Activated B cell treated with CpG ODN at 0.5 μM for 24 hours (primary cell): ENCODE measurements around the gene CLDN34. TPM values are rescaled to one million over a fixed set of nuclear protein-coding genes. Genes with fewer than 3 reads are reported as not detected.

Experiments
- ATAC-seq: fragments of 200-7000 bp; cut with Tn5 transposase; one replicate; pipeline ENCODE4 v1.10.0; 2021; ENCODE audit warnings: low read depth, mild to moderate bottlenecking, moderate library complexity
- CTCF ChIA-PET: fragments of 350-600 bp; sonication (Branson Sonifier 250); formaldehyde crosslinking; loops from one replicate; lab custom pipeline; 2021; ENCODE audit warnings: antibody characterized with exemption; lab: Charles Lee
- POLR2A ChIA-PET: fragments of 350-600 bp; sonication (Branson Sonifier 250); formaldehyde crosslinking; loops from one replicate; lab custom pipeline; 2021; ENCODE audit warnings: antibody characterized with exemption; lab: Charles Lee
- DNase-seq: peaks from one replicate; pipeline ENCODE4 v3.0.0; 2022
- H3K27ac Mint-ChIP-seq: one replicate; pipeline ENCODE4 v1.8.0; 2020; ENCODE audit warnings: mixed read lengths
- H3K27me3 Mint-ChIP-seq: one replicate; pipeline ENCODE4 v1.8.0; 2021; ENCODE audit warnings: mixed read lengths
- H3K36me3 Mint-ChIP-seq: one replicate; pipeline ENCODE4 v1.8.0; 2021; ENCODE audit warnings: low read depth, mixed read lengths
- H3K4me1 Mint-ChIP-seq: one replicate; pipeline ENCODE4 v1.8.0; 2021; ENCODE audit warnings: mixed read lengths
- H3K4me3 Mint-ChIP-seq: one replicate; pipeline ENCODE4 v1.8.0; 2020; ENCODE audit warnings: mild to moderate bottlenecking, mixed read lengths
- H3K9me3 Mint-ChIP-seq: one replicate; pipeline ENCODE4 v1.8.0; 2020; ENCODE audit warnings: mixed read lengths
- intact Hi-C: fragments of 100-400 bp; cut with micrococcal nuclease; formaldehyde crosslinking; loops from one replicate; pipeline ENCODE4 v1.15.1; 2024
- total RNA-seq: library from RNA; stranded (reverse); gene quantifications from 2 replicates; pipeline ENCODE4 v1.2.3, GENCODE V29; 2022
- TF ChIP-seq, protein P1 (sequence below): fragments of 200-600 bp; IDR thresholded peaks from one replicate; pipeline ENCODE4 v1.8.0; 2022; ENCODE audit warnings: antibody characterized with exemption, mild to moderate bottlenecking

The CLDN34 gene
- total RNA-seq, 1 donor from 2014 or later: not detected

DNA sequence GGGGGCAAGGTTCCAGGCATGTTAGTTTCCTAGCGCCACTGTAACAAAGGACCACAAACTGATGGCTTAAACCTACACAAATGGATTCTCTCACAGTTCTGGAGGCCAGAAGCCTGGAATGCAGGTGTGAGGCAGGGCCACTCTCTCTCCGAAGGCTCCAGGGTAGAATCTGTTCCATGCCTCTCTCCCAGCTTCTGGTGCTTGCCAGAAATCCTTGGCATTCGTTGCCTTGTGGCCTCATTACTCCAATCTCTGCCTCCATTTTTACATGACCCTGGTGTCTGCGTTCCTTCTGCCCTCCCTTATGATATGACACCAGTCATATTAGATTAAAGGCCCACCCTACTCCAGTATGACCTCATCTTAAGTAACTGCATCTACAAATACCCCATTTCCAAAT lies 39.6 kb downstream of the CLDN34 start:
- intact Hi-C loops: no loop called here

DNA sequence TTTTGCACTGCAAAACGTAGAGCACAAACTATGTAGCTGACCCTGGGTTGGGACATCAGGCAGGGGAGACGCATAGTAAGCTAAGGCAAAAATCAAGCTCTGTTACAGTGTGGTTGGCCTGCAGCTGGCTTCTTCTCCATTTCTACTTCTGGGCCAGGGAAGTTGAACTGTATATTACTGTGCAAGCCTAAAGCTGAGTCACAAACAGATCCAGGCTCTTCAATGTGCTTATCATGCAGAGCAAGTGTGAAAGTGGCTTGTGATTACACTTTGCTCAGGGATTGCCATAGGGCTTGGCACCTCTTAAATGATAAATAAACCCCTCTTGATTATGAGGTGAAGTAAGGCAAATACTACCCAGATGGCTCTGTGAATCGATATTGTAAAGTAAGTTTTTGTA lies 40.5 kb downstream of the CLDN34 start:
- DNase-seq (no peak), ATAC-seq (no peak)
- Mint-ChIP-seq H3K27me3 (no peaks in the 10 kb centered on the region), H3K9me3 (no peaks in the 10 kb centered on the region), H3K36me3 (no peaks in the 10 kb centered on the region), H3K27ac (no peak overlapping the region), H3K4me3 (no peak overlapping the region), H3K4me1 (peaks cover 41% of the 10 kb centered on the region)
- intact Hi-C loops: no loop called here
- POLR2A ChIA-PET: interaction anchor here (0.6 to 0.7 kb wide), 2 partner anchors 74 to 100 kb away, joined by 3 to 4 read pairs; no protein-coding TSS in a partner anchor
- TF ChIP-seq, protein P1, sequence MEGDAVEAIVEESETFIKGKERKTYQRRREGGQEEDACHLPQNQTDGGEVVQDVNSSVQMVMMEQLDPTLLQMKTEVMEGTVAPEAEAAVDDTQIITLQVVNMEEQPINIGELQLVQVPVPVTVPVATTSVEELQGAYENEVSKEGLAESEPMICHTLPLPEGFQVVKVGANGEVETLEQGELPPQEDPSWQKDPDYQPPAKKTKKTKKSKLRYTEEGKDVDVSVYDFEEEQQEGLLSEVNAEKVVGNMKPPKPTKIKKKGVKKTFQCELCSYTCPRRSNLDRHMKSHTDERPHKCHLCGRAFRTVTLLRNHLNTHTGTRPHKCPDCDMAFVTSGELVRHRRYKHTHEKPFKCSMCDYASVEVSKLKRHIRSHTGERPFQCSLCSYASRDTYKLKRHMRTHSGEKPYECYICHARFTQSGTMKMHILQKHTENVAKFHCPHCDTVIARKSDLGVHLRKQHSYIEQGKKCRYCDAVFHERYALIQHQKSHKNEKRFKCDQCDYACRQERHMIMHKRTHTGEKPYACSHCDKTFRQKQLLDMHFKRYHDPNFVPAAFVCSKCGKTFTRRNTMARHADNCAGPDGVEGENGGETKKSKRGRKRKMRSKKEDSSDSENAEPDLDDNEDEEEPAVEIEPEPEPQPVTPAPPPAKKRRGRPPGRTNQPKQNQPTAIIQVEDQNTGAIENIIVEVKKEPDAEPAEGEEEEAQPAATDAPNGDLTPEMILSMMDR: no peak
- CTCF ChIA-PET: no interaction called here

More for the DNA sequence above, 39.6 kb downstream of the CLDN34 start:
- TF ChIP-seq, protein P1: no peak
- Mint-ChIP-seq H3K9me3 (no peaks in the 10 kb centered on the region), H3K36me3 (no peaks in the 10 kb centered on the region), H3K27me3 (no peaks in the 10 kb centered on the region), H3K27ac (no peak overlapping the region), H3K4me1 (peaks cover 33% of the 10 kb centered on the region), H3K4me3 (no peak overlapping the region)
- ChIA-PET POLR2A (no interaction called here), CTCF (no interaction called here)
- no peak for ATAC-seq
- DNase-seq: no peak

DNA sequence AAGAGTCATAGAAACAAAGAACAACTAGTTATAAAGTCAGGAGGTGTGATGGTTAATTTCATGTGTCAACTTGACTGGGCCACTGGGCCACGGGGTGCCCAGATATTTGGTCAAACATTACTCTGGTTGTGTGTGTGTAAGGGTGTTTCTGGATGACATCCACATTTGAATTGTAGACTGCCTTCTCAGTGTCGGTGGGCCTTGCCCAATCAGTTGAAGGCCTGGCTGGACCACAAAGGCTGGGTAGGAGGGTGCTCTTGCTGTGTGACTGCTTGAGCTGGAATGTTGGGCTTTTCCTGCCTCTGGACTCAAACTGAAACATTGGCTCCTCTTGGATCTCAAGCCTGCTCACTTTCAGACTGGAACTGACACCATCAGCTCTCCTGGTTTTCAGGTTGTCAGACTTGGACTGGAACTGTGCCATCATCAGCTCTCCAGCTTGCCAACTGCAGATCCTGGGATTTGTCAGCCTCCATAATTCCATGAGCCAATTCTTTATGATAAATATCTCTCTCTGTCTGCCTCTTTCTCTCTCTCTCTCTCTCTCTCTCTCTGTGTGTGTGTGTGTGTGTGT lies 41.4 kb downstream of the CLDN34 start:
- CTCF ChIA-PET: no interaction called here
- Mint-ChIP-seq H3K27me3 (no peaks in the 10 kb centered on the region), H3K27ac (no peak overlapping the region), H3K36me3 (no peaks in the 10 kb centered on the region), H3K4me3 (no peak overlapping the region), H3K9me3 (no peaks in the 10 kb centered on the region), H3K4me1 (peaks cover 43% of the 10 kb centered on the region)
- POLR2A ChIA-PET: interaction anchor here (1.0 kb wide), 1 partner anchor 103 kb away, joined by 4 read pairs; no protein-coding TSS in a partner anchor
- intact Hi-C loops: no loop called here
- DNase-seq (no peak), ATAC-seq (no peak)
- TF ChIP-seq, protein P1: no peak

DNA sequence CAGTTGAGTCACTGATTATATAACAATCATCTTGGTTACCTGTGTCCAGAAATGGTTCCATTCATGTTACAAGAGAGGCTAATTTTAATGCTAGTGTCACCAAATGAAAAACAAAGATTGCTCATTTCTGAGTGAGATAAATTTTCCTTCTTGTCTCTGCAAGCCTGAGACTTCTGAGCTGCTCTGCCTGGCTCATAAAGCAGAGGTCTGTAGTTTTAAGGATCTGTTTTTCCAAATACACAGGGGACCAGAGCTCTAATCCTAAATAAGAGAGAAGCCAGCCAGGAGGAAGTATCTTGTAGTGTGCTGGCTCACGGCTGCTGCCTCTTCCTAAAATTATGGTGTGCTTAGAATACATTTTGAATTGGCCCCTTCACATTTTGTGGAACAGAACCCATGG lies 42.6 kb downstream of the CLDN34 start:
- no peak overlapping the region for H3K4me3 Mint-ChIP-seq
- DNase-seq (no peak), ATAC-seq (no peak)
- no peaks in the 10 kb centered on the region for H3K27me3 Mint-ChIP-seq
- ChIA-PET POLR2A (no interaction called here), CTCF (no interaction called here)
- H3K27ac Mint-ChIP-seq: peak overlapping the region; percentile 59
- H3K4me1 Mint-ChIP-seq: peaks cover 40% of the 10 kb centered on the region
- intact Hi-C loops: loop anchor here (2.0 to 10.0 kb wide), 2 partner anchors 13 to 665 kb away; no protein-coding TSS in a partner anchor
- no peaks in the 10 kb centered on the region for H3K36me3 Mint-ChIP-seq
- TF ChIP-seq, protein P1: no peak
- no peaks in the 10 kb centered on the region for H3K9me3 Mint-ChIP-seq

DNA sequence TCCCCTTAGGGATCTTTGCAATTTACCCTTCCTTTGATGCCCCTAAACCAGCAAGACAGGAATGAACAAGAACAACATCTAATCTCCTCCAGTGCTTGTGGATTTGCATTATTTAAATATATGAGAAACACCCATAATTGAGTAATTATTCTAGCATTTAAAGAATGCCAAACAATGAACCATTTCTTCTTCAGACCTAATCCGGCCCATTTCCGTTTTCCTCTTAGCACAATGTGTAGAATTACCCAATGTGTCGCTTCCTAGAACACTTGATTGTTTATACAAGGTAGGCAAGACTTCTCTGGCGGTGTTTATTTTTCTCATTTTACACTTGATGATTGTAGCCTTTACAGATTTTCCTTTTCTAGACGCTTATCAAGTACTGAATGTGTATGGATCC lies 43.5 kb downstream of the CLDN34 start:
- Mint-ChIP-seq H3K4me3 (peak overlapping the region; percentile 67), H3K4me1 (peaks cover 40% of the 10 kb centered on the region), H3K36me3 (no peaks in the 10 kb centered on the region), H3K9me3 (no peaks in the 10 kb centered on the region), H3K27ac (peak overlapping the region; percentile 95), H3K27me3 (no peaks in the 10 kb centered on the region)
- ChIA-PET POLR2A (interaction anchor here (0.7 to 2.7 kb wide), 3 partner anchors 7 to 100 kb away, joined by 3 to 64 read pairs (median 15); no protein-coding TSS in a partner anchor), CTCF (interaction anchor here (1.9 to 2.4 kb wide), 4 partner anchors 13 to 108 kb away, joined by 5 to 17 read pairs (median 6); no protein-coding TSS in a partner anchor)
- ATAC-seq: no peak
- no peak for DNase-seq
- intact Hi-C loops: loop anchor here (1.0 to 10.0 kb wide), 5 partner anchors 7 to 666 kb away; no protein-coding TSS in a partner anchor
- TF ChIP-seq, protein P1: no peak
